ENCODE measurements around the gene LASP1. TPM values are rescaled to one million over a fixed set of nuclear protein-coding genes. Genes with fewer than 3 reads are reported as not detected.
A peak's percentile ranks its signal among the peaks of the same experiment; 100 is the strongest.

Gene LASP1
- total RNA-seq, 1 experiment from 2014 or later = 272 TPM

DNA sequence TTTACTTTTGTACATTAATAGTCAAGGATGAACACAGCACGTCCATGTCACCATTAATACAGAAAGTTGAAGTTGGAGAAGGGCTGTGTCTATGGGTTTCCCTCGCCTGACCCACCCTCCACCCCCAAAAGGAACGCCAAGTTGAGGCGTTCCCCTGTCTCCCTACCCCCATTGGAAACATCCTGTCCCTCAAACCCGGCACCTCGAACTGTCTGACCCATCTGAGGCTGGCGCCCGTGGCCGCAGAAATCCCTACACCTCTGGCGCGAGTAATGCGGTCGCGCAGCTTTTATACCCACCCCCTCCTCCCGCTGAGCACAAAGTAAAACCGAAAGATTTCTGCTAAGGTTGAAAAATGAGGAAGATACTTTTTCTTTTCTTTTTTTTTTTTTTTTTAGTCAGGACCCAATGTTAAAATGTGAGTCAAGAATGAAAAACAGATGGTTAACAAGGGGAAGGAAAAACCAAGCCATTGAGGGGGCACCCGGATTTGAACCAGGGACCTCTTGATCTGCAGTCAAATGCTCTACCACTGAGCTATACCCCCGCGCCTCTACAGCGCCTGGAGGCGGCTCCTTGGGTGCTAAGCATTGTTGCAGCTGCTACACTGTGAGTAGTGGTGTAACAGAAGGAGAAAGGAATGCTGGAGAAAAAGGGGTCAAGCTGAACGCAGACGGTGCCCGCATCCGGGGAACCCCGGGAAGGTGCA is 887 bp upstream of the LASP1 start:
- DNase-seq (ENCODE audit: low read depth) = peak; percentile 87

DNA sequence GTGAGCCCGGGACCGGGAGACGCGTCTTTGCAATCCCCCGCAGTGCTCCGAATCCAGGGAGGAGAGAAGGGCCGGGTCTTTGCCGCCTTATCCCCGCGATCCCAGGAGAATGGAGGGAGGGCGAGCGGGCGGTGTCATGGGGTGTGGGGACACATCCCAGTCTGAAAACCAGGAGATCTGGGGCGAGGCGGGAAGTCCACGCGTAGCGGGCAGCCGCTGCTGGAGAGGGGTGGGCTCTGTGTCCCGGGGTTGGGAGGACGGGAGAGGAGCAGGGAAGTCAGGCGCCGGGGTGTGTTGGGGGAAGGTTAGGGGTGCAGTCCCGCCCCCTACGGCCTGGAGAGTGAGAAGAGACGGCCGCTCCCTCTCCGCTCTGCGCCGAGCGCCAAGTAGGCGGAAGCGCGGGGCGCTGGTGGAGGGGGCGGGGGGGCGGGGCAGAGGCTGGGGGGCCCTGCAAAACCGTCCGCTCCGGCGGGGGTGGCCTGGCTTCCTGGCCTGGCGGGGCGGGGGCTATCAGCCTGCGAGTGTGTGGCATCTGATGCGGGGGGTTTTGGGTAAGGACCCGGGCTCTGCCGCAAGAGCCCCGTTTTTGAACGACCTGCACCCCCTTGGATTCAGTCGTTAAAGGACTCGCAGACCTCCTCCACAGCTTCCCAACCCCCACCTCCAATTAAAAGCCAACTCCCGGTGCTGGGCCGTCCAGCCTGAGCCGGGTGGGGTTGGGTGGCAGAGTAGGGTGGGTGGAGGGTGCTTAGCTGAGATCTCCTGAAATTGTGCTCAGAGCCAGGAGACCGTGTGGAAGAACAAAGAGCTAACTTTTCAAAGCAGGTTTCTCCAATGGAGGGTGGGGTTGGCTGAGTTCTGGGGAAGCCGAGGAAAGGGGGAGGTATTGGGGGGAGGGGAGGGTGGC is 654 bp downstream of the LASP1 start:
- DNase-seq (ENCODE audit: low read depth) = peak; percentile 76

DNA sequence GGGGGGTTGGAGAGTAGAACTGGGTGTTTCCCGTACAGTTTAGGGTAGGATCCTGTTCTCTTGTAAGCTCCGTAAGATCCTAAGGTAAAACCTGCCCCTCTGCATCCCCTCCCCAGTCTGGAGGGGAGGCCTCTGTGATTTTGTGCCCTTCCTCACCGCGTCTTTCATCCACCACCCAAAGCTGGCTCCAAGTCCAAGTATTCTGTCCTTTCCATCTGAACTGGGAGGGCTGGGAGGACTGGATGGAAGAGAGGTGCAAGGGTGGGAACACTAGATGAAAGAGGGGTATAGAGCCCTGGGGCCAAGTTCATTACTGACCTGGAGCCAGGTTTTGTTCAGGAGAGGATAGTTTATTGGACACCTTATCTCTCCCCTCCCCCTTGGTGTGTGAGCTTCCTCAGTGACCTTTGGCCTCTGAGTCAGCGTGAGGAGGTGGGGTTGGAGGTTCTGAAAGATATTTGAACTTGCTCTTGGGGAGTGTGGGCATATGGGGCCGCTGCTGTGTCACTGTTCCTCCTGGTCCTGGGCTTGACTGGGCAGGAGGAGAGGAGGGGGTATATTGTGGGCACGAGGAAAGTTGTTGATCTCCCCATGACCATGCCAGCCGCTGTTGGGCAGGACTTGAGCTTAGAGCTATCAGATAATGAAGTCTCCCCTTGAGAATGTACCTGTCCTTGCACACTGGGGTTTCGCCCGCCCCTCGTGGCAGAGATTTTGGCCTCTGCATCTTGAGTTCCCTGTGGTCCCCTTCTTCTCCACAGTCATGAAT is 1.6 kb downstream of the LASP1 start:
- DNase-seq (ENCODE audit: low read depth) = peak; percentile 92

DNA sequence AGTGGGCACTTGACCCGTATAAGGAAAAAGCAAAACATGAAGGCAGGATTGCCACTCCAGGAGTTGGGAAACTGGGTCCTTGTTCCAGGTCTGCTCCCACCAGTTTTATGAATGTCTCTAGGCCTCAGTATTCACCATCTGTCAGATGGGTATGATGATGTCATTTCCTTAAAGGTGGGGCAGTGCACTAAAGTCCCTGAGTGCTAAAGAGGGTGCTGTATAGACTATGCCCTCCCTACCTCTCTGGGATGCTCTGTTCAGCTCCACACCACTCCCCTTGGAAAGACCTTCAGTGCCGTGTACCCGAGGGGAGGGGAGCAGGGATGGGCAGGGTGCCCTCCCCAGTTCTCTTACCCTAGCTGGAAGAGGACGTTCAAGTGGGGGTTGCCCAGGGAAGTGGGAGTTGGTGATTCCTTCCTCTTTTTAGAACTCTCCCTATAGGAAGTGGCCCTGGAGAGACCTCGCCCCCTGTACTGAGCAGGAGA is 2.2 kb downstream of the LASP1 start:
- no peak for DNase-seq (ENCODE audit: low read depth)

DNA sequence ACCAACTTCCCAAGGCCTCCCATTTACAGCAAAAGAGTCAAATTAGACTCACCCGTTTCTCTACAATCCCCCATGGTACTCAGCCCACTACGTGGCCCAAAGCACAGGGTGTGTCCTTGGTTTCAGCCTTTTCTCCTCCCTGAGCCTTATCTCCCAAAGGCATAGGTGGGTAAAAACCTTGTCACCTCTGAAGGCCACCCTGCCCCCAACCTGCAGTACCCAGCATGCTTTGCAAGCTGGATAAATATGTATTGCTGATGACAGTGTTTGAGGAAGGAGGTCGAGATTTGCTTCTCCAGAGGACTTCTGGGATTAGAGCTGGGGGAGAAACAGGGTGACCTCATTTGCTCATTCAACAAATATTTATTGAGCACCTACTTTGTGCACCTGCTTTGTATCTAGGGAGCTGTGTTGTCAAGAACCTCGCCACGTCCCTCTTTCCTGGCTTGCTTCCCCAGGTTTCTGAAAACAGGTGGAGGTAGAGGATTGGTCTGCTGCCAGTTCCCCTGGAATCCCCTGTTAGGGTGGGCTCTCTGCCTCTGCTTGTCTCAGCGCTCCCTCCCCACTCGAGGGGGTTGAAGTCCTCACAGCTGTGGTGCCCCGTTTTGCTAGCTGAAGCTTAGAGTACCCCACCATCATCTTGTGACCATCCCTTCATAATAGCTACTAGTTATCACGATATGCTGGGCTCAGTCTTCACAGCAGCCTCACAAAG is 3.0 kb downstream of the LASP1 start:
- DNase-seq (ENCODE audit: low read depth) = no peak

DNA sequence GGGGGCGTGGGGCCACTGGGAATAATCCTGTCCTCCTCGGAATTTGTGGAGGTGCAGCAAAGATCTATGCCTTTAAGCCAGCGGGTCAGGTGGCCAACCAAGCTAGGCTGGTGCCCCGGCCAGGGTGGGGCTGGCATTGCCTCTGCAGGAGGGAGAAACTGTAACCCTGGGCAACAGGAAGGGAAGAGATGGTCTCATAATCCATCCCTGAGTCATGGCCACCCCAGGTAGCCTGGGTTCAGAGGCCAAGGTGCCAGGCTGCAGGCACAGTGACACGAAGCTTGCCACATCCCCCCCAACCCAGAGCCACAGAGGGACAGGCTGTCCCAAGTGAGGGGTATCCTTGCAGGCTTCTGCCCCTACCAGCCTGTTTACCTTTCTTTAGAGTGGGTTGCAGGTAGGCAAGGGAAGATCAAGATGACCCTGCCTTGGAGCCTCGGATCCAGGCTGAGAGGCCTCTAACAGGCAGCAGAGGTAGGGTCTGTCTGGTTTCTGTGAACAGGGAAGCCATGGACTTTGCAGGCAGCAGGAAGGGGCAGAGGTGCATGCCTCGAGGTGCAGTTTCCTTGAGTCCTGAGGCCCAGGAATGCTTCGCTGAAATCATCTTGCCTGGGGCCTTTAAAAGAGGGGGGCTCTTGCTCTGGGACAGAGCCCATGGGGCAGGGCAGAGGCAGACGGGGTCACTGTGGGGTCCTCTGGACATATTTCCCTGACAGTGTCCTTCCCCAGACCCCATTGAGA is 4.0 kb downstream of the LASP1 start:
- DNase-seq (ENCODE audit: low read depth) = peak; percentile 74

DNA sequence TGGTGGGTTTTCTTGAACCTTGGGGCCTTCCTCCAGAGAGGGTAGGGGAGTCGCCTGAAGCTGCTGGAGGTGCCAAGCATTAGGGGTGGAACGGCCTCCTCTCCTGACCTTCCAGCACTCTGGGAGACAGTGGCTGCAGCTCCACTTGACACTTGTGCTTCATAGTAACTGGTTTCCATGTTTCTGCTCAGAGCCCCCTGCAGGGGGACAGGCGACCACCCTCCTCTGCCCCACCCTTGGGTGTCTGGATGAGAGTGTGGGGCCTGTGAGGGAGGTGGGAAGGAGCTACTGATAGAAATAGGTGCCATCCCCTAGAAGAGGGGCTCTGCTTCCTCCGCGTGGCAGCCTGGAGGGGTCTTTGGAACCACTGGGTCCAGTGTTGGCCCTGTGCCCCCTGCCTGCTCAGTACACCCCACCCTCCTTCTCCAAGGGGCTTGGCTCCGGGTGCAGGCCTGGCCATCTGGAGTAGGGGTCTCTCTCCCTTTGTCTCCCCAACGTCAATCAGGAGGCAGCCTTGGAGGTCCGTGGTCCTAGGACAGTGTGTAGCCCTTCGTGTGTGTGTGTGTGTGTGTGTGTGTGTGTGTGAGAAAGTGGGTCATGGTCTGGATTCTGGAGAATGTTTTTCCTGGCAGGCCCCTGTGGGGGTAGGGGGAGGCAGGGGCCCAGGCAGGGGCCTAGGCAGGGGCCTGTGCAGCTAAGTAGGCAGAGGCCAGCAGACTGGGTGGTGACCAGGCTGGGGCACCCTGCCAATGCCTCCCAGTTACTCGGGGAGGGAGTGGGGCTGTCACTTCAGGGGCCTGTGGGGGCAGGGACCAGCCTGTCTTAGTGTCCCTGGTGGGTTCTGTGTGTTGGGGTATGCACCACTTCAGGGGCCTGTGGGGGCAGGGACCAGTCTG is 4.9 kb downstream of the LASP1 start:
- no peak for DNase-seq (ENCODE audit: low read depth)

DNA sequence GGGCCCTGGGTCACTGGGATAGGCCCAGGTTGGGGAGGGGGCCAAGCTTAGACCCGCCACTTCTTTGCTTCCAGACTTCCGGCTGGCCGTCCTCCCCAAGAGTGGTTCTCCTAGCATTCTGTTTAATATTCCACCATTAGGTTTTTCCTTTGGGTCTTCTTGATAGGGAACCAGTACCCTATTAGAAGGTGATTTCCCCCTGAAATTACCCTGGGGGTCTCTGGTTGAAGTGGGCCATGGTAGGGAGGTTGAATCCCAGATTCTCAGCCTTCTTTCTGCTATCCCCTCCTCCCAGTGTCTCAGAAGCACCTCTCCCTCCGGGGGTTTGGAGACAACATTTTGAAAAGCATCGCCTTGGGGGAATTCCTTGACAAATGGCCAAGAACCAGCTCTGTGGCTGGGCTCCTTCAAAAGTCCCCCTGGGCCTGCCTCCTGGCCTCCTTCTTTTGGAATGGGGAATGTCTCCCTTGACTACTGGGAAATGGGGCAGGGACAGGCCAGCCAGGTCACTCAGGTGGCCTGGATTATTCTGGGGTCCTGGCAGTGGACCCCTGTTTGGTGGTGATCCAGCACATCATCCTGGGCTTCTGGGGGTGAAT is 5.7 kb downstream of the LASP1 start:
- peak; percentile 80 for DNase-seq (ENCODE audit: low read depth)

DNA sequence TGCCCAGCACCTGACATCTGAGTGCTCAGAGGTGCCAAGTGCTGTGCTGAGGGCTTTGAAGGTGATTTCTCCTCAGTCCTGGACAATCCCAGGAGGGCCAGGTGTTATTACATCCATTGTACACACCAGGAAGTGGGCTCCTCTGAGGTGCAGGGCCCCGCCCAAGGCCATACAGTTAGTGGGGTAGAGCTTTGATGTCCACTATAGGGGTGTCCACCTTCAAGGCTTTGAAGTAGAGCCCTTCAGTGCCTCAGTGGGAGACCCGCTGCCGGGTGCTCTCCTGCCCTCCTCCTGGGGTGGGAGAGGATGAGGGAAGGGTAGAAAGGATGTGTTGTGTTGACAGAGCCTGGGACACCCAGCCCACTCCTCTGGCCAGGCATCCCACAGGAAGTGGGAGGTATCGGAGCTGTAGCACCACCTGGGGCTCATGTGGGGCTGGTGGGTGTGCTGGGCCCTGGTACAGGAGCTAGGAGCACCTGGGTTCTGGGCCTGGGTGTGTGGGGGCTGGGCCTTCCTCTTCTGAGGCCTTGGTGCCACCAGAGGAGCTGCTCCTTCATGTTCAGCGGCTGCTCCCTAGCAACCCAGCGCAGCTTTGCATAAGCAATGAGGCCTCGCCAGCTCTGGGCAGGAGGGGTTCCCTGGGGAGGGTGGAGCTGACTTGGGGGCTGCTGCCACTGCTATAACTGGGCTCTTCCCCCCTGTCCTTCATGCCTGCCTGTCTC is 7.4 kb downstream of the LASP1 start:
- DNase-seq (ENCODE audit: low read depth) = no peak

DNA sequence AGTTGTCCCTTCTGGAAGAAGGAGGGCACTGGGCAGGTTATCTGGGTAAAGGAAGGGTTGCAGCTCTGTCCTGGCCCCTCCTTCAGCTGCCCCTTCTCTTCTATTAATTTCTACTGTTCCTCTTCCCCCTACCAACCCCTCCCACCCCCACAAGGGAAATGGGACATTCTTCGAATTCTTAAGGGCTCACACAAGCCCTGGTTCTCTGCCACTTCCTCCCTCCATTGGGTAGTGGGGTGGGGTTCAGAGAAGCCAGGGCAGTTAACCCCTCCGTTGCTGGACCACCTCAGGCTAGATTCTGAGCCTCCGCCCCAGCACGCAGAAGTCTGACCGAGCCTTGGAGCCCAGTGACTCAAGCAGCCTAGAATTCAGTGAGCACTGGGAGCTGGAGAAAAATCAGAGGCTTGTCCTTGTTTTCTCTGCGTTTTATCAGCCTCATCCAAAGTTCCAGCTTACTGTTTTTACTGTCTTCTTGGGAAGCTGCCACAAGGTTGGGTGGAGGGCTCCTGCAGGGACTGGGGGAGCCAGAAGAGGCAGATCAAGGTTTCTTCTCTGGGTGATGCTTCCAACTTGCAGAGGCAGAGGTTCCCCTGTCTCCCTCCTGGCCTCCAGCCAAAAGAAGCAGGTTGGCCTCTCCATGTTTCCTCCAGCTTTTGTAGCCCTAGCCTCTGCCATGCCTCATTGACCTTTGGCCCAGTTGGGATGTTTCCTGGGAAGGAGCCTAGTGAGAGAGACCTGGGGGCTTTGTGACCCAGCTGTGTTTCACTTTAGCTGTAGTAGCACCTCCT is 10.2 kb downstream of the LASP1 start:
- DNase-seq (ENCODE audit: low read depth) = peak; percentile 92

DNA sequence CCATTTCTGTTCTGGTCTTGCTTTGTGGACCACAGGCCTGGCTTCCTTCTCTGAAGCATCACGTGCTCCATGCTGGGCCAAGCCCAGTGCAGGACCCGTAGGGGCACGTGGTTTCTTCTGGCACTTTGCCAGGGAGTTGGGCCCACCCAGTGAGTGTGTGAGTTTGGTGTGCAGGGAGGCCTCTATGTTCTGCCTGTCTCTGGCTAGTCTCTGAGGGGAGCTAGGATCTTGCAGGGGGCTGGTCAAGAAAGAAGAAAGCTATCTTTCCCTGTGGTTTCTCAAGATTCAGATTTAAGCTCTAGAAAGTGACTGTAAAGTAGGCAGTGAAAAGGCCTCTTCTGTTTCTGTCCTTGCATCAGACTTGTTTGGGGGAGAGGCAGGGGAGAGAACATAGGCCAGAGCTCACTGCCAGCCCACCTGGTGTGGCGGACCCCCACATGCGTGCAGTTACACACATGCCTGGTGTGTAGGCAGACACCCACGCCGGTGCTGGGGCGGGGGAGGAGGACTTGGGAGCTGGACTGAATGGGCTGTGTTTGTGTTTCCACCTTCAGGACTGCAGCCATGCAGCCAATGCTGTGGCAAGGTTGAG is 11.8 kb downstream of the LASP1 start:
- no peak for DNase-seq (ENCODE audit: low read depth)

DNA sequence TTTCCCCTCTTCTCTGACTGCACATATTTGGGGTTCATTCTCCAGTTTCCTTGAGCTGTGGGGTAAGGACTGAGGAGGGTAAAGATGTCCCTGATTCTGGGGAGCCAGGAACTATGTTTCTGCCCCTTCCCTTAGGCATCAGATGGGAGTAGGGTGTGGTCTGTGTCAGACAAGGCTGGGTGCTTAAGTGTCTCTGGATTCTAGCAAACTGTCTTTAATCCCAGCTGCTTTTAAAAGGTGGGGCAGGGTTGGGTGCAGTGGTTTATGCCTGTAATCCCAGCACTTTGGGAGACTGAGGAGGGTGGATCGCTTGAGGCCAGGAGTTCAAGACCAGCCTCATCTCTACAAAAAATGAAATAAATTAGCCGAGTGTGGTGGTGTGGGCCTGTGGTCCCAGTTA is 13.0 kb downstream of the LASP1 start:
- no peak for DNase-seq (ENCODE audit: low read depth)

DNA sequence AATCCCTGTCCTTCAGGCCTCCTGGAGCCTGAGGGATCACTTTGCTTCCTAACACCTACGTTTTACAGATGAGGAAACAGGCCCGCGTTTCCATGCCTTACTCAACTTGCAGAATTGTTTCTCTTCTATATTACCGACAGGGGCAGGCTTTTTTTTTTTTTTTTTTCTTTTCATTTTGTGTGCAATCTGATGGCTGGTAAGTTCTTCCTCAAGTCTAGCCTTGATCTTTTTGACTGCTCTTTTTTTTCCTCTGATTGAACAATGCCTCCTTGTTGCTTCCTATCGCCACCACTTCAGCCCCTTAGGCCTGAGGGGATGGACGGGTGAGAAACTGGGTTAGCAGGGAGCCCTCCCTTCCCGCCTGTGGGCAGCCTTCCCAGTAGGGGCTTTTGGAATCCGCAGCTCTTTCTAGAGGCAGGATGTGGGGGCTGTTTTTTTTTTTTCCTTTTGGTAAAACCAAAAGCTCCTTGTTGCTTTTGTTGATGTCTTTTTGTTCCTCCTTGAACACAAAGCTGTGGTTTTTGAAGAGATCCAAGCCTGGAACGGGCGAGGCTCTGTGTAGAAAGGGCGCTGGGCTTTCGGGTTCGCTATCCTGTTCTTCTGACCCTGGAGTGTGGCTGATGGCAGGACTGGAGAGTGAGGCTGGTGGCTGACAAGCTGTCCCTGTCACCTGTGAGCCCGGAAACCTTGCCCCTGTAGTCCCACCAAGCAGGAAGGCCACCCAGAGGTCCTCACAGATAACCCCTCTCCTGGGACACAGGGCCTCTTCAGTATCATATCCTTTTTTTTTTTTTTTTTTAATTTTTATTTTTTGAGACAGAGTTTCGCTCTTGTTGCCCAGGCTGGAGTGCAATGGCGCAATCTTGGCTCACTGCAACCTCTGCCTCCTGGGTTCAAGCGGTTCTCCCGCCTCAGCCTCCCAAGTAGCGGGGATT is 14.0 kb downstream of the LASP1 start:
- DNase-seq (ENCODE audit: low read depth) = no peak

DNA sequence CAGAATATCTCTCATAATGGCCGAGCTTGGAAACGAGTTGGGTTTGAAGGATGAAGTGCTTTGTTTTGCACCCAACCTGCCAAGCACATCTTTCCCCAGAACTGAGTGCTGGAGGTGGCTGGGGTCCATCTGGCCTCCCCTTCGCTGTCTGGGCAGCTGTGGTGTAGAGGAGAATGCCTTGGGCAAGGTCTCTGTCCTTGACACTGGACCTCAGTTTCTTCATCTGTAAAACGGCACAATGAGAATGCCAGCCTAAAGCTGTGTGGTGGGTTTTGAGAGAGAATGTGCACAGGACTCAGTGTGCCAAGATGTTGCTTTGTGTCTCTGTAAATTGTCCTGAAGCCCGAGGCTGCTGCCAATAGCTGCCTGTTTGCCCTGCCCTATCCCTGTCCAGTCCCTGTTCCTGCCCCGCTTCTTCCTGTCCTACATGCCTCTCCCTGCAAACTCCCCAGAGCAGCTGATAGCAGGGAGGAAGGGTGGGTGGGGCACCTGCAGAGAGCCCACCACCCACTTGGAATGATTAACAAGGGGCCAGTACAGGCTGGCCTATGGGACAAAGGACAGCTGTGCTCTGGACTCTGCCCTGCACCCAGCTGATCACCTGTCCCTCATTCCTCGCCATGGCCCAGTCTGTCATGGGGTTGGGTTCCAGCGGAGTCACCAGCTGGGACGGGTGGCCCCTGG is 15.3 kb downstream of the LASP1 start:
- no peak for DNase-seq (ENCODE audit: low read depth)

DNA sequence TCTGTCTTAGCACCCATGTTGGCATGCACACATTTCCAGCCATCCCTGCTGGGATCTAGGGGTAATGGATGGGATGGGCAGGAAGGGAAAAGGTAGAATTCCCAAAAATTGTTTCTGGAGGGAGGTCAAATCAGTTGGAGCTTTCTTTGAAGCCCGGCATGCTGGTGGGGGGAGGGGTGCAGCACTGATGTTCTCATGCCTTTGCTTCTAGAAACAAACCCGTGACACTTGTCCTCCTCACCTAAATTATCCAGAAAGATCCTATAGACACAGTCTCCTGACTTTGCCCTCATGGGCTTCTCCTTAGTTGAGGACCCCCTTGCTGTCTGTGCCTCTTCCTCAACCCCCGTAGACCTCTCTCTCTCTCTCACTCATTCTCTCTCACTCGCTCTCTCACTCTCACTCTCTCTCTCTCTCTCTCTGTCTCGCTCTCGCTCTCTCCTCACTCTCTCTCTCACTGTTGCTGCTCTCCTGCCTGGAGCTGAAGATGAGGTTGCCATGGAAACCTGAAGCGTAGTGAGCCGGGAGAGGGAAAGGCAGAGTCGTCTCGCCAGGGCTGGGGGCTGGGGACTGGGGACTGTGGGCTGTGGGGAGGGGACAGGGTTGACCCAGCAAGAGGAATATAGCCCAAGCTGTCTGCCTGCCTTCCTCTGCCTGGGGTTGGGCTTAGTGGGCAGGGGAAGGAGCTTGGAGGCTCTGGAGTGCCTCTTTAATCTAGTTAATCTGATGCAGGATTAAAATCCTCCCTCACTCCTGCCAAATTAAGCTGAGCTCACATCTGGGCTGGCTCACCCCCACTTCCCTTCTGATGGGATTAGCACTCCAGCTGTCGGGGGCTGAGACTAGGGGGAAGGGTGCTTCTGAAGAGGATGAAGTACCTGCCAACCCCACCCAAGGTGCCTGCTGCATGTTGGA is 16.1 kb downstream of the LASP1 start:
- no peak for DNase-seq (ENCODE audit: low read depth)

All from M059J (cell line).